Measurements from ENCODE around the gene PSORS1C2. TPM values are rescaled to one million over a fixed set of nuclear protein-coding genes. Genes with fewer than 3 reads are reported as not detected.

The PSORS1C2 gene
- polyA plus RNA-seq, 1 donor from 2014 or later: not detected

GRCh38 chr6:31116661-31117385 lies 22.0 kb downstream of the PSORS1C2 start:
- Mint-ChIP-seq H3K36me3 (no peaks in the 10 kb centered on the region), H3K27ac (no peak overlapping the region), H3K9me3 (no peaks in the 10 kb centered on the region), H3K4me3 (peak overlapping the region in 1 of 4 donors; percentile 79), H3K4me1 (peaks cover 0 to 7% (median 0%) of the 10 kb centered on the region in 3 donors), H3K27me3 (peaks cover 20% of the 10 kb centered on the region)

- Mint-ChIP-seq H3K36me3 (no peaks in the 10 kb centered on the region), H3K4me3 (no peak overlapping the region), H3K4me1 (peaks cover 0 to 7% (median 0%) of the 10 kb centered on the region in 3 donors), H3K27ac (no peak overlapping the region), H3K9me3 (no peaks in the 10 kb centered on the region), H3K27me3 (peaks cover 23% of the 10 kb centered on the region)
These were observed 22.8 kb downstream of the PSORS1C2 start for GRCh38 chr6:31115941-31116560.

- Mint-ChIP-seq H3K4me3 (no peak overlapping the region), H3K27ac (no peak overlapping the region)
These were observed 23.7 kb downstream of the PSORS1C2 start for GRCh38 chr6:31114970-31115849.

GRCh38 chr6:31114541-31114878 lies 24.4 kb downstream of the PSORS1C2 start, which contains the start of gene PSORS1C1:
Gene PSORS1C1 (plus strand): TSS chr6:31114800. CDS start chr6:31129633, 14,833 bp downstream.
- Mint-ChIP-seq H3K4me1 (peaks cover 0 to 7% (median 0%) of the 10 kb centered on the region in 3 donors), H3K36me3 (no peaks in the 10 kb centered on the region), H3K4me3 (no peak within 1 kb of the TSS), H3K27me3 (peaks cover 28% of the 10 kb centered on the region), H3K9me3 (no peaks in the 10 kb centered on the region), H3K27ac (no peak within 1 kb of the TSS)

More at GRCh38 chr6:31114970-31115849, 23.7 kb downstream of the PSORS1C2 start:
- H3K36me3 Mint-ChIP-seq: no peaks in the 10 kb centered on the region
- peaks cover 28% of the 10 kb centered on the region for H3K27me3 Mint-ChIP-seq
- H3K9me3 Mint-ChIP-seq: no peaks in the 10 kb centered on the region
- H3K4me1 Mint-ChIP-seq: peaks cover 0 to 7% (median 0%) of the 10 kb centered on the region in 3 donors

- no peak overlapping the region for H3K4me3 Mint-ChIP-seq
- peaks cover 0 to 7% (median 0%) of the 10 kb centered on the region in 3 donors for H3K4me1 Mint-ChIP-seq
- no peaks in the 10 kb centered on the region for H3K36me3 Mint-ChIP-seq
- peaks cover 29% of the 10 kb centered on the region for H3K27me3 Mint-ChIP-seq
- no peaks in the 10 kb centered on the region for H3K9me3 Mint-ChIP-seq
- no peak overlapping the region for H3K27ac Mint-ChIP-seq
These were observed 24.9 kb downstream of the PSORS1C2 start for GRCh38 chr6:31113861-31114540.

- peaks cover 27% of the 10 kb centered on the region for H3K27me3 Mint-ChIP-seq
- H3K4me1 Mint-ChIP-seq: peaks cover 0 to 7% (median 0%) of the 10 kb centered on the region in 3 donors
- H3K27ac Mint-ChIP-seq: no peak within 1 kb of the TSS
- H3K9me3 Mint-ChIP-seq: no peaks in the 10 kb centered on the region
- H3K36me3 Mint-ChIP-seq: no peaks in the 10 kb centered on the region
- H3K4me3 Mint-ChIP-seq: no peak within 1 kb of the TSS
These were observed 26.4 kb downstream of the PSORS1C2 start, which contains the start of gene C6orf15 for GRCh38 chr6:31112478-31112877. Gene C6orf15 (minus strand): TSS chr6:31112575. CDS start chr6:31112555, 20 bp downstream.

GRCh38 chr6:31111712-31112111 lies 27.2 kb downstream of the PSORS1C2 start:
- Mint-ChIP-seq H3K27ac (no peak overlapping the region), H3K4me1 (peaks cover 0 to 7% (median 0%) of the 10 kb centered on the region in 3 donors), H3K4me3 (no peak overlapping the region), H3K36me3 (no peaks in the 10 kb centered on the region), H3K27me3 (peaks cover 27% of the 10 kb centered on the region), H3K9me3 (no peaks in the 10 kb centered on the region)

GRCh38 chr6:31110825-31111582 lies 27.9 kb downstream of the PSORS1C2 start:
- no peak overlapping the region for H3K27ac Mint-ChIP-seq
- H3K4me1 Mint-ChIP-seq: peaks cover 0 to 7% (median 1%) of the 10 kb centered on the region in 3 donors
- H3K9me3 Mint-ChIP-seq: no peaks in the 10 kb centered on the region
- peaks cover 24% of the 10 kb centered on the region for H3K27me3 Mint-ChIP-seq
- H3K36me3 Mint-ChIP-seq: no peaks in the 10 kb centered on the region
- H3K4me3 Mint-ChIP-seq: no peak overlapping the region

GRCh38 chr6:31107052-31107451 lies 31.8 kb downstream of the PSORS1C2 start:
- H3K4me3 Mint-ChIP-seq: no peak overlapping the region
- H3K27ac Mint-ChIP-seq: no peak overlapping the region
- H3K36me3 Mint-ChIP-seq: no peaks in the 10 kb centered on the region
- peaks cover 15% of the 10 kb centered on the region for H3K27me3 Mint-ChIP-seq
- H3K9me3 Mint-ChIP-seq: no peaks in the 10 kb centered on the region
- H3K4me1 Mint-ChIP-seq: peaks cover 0 to 4% (median 2%) of the 10 kb centered on the region in 3 donors

GRCh38 chr6:31103136-31103535 lies 35.7 kb downstream of the PSORS1C2 start:
- H3K4me1 Mint-ChIP-seq: peaks cover 0 to 4% (median 2%) of the 10 kb centered on the region in 3 donors
- H3K27ac Mint-ChIP-seq: no peak overlapping the region
- H3K4me3 Mint-ChIP-seq: no peak overlapping the region
- peaks cover 0 to 2% (median 0%) of the 10 kb centered on the region in 3 donors for H3K9me3 Mint-ChIP-seq
- H3K36me3 Mint-ChIP-seq: no peaks in the 10 kb centered on the region
- peaks cover 4% of the 10 kb centered on the region for H3K27me3 Mint-ChIP-seq

- H3K4me3 Mint-ChIP-seq: no peak overlapping the region
- H3K27me3 Mint-ChIP-seq: peaks cover 1% of the 10 kb centered on the region
- peaks cover 0 to 2% (median 0%) of the 10 kb centered on the region in 3 donors for H3K9me3 Mint-ChIP-seq
These were observed 40.4 kb downstream of the PSORS1C2 start for GRCh38 chr6:31098449-31098938.

GRCh38 chr6:31096656-31097055 lies 42.2 kb downstream of the PSORS1C2 start:
- Mint-ChIP-seq H3K27me3 (peaks cover 1% of the 10 kb centered on the region), H3K4me1 (peaks cover 12 to 20% (median 19%) of the 10 kb centered on the region in 3 donors), H3K4me3 (no peak overlapping the region), H3K36me3 (no peaks in the 10 kb centered on the region), H3K9me3 (peaks cover 0 to 2% (median 0%) of the 10 kb centered on the region in 3 donors), H3K27ac (no peak overlapping the region)

More at GRCh38 chr6:31098449-31098938, 40.4 kb downstream of the PSORS1C2 start:
- Mint-ChIP-seq H3K4me1 (peaks cover 12 to 23% (median 20%) of the 10 kb centered on the region in 3 donors), H3K36me3 (no peaks in the 10 kb centered on the region), H3K27ac (no peak overlapping the region)

GRCh38 chr6:31096215-31096614 lies 42.7 kb downstream of the PSORS1C2 start:
- Mint-ChIP-seq H3K9me3 (peaks cover 0 to 2% (median 0%) of the 10 kb centered on the region in 3 donors), H3K36me3 (no peaks in the 10 kb centered on the region), H3K4me1 (peaks cover 12 to 20% (median 19%) of the 10 kb centered on the region in 3 donors), H3K27me3 (peaks cover 1% of the 10 kb centered on the region), H3K27ac (no peak overlapping the region), H3K4me3 (no peak overlapping the region)
